ENCODE data around the gene GBX2. TPM values are rescaled to one million over a fixed set of nuclear protein-coding genes. Genes with fewer than 3 reads are reported as not detected.

Gene GBX2
- total and polyA plus RNA-seq, 2 of the 13 experiments (the other 11 are each of a cell fraction or from before 2014, with no cell fraction given), result not detected

DNA sequence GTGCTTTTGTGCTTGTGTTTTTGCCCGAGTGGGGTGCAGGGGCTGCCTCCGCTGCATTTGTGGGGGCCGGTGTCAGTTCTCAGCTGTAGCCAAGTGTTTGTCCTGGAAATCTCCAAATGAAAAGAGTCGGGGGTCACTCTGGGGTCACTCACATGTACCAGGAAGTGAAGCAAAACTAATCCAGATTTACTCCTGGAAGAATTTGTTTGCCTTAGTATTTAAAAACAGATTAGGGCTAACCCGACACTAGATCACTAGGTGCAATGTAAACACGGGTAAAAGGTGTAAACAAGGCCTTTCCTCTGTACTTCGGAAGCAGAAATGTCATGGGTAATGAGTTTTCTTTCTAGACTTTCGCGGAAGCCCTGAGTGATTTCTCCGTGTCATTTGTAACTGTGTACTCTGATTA, 50.3 kb downstream of the GBX2 start (continued):
- TF ChIP-seq, protein P1, sequence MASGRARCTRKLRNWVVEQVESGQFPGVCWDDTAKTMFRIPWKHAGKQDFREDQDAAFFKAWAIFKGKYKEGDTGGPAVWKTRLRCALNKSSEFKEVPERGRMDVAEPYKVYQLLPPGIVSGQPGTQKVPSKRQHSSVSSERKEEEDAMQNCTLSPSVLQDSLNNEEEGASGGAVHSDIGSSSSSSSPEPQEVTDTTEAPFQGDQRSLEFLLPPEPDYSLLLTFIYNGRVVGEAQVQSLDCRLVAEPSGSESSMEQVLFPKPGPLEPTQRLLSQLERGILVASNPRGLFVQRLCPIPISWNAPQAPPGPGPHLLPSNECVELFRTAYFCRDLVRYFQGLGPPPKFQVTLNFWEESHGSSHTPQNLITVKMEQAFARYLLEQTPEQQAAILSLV (CRISPR knock-in tag; IDR thresholded peaks at IDR 0.05; ENCODE audit: borderline replicate concordance), result peak; percentile 30; the same call in 1 of the 2 replicates
- TF ChIP-seq, protein P2, sequence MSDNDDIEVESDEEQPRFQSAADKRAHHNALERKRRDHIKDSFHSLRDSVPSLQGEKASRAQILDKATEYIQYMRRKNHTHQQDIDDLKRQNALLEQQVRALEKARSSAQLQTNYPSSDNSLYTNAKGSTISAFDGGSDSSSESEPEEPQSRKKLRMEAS (IDR thresholded peaks at IDR 0.05), result peak; percentile 22; the same call in 1 of the 2 replicates
- TF ChIP-seq MBD4 (IDR thresholded peaks at IDR 0.05; ENCODE audit: borderline replicate concordance, low read length) (peak; percentile 98; the same call in 1 of the 2 replicates), ZNF24 (IDR thresholded peaks at IDR 0.05) (0 out of 2 replicates have a peak, but pooled peaks have one; percentile 22), ZNF550 (CRISPR knock-in tag; IDR thresholded peaks at IDR 0.05; ENCODE audit: borderline replicate concordance) (no peak), ZIK1 (CRISPR knock-in tag; IDR thresholded peaks at IDR 0.05; ENCODE audit: borderline replicate concordance, low read depth) (no peak), ARID2 (CRISPR knock-in tag; IDR thresholded peaks at IDR 0.05; ENCODE audit: borderline replicate concordance) (peak; percentile 52; the same call in 1 of the 2 replicates), SMAD1 (CRISPR knock-in tag; IDR thresholded peaks at IDR 0.05; ENCODE audit: borderline replicate concordance, low read depth) (0 out of 2 replicates have a peak, but pooled peaks have one; percentile 45), ZNF329 (CRISPR knock-in tag; IDR thresholded peaks at IDR 0.05; ENCODE audit: low read depth) (no peak), ZFP36 (IDR thresholded peaks at IDR 0.05; ENCODE audit: borderline replicate concordance, low read depth, low read length, partially characterized antibody) (peak; percentile 47), HDAC6 (IDR thresholded peaks at IDR 0.05; ENCODE audit: low read depth, low read length) (no peak), FOXA1 (IDR thresholded peaks at IDR 0.05) (peak; percentile 98), FOXA1 (CRISPR knock-in tag; IDR thresholded peaks at IDR 0.05) (peak; percentile 100), FLYWCH1 (CRISPR knock-in tag; IDR thresholded peaks at IDR 0.05) (no peak), ZNF430 (CRISPR knock-in tag; IDR thresholded peaks at IDR 0.05) (peak; percentile 90), EHMT2 (IDR thresholded peaks at IDR 0.05; ENCODE audit: borderline replicate concordance, low read depth, low read length) (no peak), ZNF547 (CRISPR knock-in tag; IDR thresholded peaks at IDR 0.05) (peak; percentile 73; the same call in 1 of the 2 replicates)
- TF ChIP-seq, protein P3, sequence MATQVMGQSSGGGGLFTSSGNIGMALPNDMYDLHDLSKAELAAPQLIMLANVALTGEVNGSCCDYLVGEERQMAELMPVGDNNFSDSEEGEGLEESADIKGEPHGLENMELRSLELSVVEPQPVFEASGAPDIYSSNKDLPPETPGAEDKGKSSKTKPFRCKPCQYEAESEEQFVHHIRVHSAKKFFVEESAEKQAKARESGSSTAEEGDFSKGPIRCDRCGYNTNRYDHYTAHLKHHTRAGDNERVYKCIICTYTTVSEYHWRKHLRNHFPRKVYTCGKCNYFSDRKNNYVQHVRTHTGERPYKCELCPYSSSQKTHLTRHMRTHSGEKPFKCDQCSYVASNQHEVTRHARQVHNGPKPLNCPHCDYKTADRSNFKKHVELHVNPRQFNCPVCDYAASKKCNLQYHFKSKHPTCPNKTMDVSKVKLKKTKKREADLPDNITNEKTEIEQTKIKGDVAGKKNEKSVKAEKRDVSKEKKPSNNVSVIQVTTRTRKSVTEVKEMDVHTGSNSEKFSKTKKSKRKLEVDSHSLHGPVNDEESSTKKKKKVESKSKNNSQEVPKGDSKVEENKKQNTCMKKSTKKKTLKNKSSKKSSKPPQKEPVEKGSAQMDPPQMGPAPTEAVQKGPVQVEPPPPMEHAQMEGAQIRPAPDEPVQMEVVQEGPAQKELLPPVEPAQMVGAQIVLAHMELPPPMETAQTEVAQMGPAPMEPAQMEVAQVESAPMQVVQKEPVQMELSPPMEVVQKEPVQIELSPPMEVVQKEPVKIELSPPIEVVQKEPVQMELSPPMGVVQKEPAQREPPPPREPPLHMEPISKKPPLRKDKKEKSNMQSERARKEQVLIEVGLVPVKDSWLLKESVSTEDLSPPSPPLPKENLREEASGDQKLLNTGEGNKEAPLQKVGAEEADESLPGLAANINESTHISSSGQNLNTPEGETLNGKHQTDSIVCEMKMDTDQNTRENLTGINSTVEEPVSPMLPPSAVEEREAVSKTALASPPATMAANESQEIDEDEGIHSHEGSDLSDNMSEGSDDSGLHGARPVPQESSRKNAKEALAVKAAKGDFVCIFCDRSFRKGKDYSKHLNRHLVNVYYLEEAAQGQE (IDR thresholded peaks at IDR 0.05; ENCODE audit: borderline replicate concordance in 1 of 2, low read depth in 1 of 2, low read length in 2 of 2), result peak in 1 of 2 experiments; percentile 88; a peak in 2 of 4 replicates
- TF ChIP-seq, protein P4, sequence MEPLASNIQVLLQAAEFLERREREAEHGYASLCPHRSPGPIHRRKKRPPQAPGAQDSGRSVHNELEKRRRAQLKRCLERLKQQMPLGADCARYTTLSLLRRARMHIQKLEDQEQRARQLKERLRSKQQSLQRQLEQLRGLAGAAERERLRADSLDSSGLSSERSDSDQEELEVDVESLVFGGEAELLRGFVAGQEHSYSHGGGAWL (CRISPR knock-in tag; IDR thresholded peaks at IDR 0.05), result no peak
- TF ChIP-seq, protein P5, sequence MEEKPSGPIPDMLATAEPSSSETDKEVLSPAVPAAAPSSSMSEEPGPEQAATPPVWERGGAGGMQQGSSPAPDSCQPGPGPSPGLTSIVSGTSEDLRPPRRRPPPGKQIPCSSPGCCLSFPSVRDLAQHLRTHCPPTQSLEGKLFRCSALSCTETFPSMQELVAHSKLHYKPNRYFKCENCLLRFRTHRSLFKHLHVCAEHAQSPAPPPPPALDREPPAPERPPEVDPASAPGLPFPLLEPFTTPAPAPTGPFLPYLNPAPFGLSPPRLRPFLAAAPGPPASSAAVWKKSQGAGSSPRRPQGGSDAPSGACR (CRISPR knock-in tag; IDR thresholded peaks at IDR 0.05), result 0 out of 2 replicates have a peak, but pooled peaks have one; percentile 63
- TF ChIP-seq, protein P6, sequence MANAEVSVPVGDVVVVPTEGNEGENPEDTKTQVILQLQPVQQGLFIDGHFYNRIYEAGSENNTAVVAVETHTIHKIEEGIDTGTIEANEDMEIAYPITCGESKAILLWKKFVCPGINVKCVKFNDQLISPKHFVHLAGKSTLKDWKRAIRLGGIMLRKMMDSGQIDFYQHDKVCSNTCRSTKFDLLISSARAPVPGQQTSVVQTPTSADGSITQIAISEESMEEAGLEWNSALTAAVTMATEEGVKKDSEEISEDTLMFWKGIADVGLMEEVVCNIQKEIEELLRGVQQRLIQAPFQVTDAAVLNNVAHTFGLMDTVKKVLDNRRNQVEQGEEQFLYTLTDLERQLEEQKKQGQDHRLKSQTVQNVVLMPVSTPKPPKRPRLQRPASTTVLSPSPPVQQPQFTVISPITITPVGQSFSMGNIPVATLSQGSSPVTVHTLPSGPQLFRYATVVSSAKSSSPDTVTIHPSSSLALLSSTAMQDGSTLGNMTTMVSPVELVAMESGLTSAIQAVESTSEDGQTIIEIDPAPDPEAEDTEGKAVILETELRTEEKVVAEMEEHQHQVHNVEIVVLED (CRISPR knock-in tag; IDR thresholded peaks at IDR 0.05; ENCODE audit: borderline replicate concordance), result 0 out of 2 replicates have a peak, but pooled peaks have one; percentile 55
